OCI-LY7 (cell line): Measurements from ENCODE around the gene CCDC70. TPM values are rescaled to one million over a fixed set of nuclear protein-coding genes. Genes with fewer than 3 reads are reported as not detected.

Experiments
- BruUV-seq: library from RNA; stranded (reverse); fragments of 400-500 nt; replicated peaks from 2 replicates; lab custom pipeline; 2021; lab: Mats Ljungman, UMichigan
- CTCF ChIA-PET: fragments of 300-600 bp; sonication (Branson Sonifier 250); formaldehyde crosslinking; loops from one replicate; lab custom pipeline; 2022; ENCODE audit warnings: antibody characterized with exemption; ENCODE audit not compliant: unreplicated experiment; lab: Charles Lee
- POLR2A ChIA-PET: fragments of 300-600 bp; sonication (Branson Sonifier 250); formaldehyde crosslinking; loops from one replicate; lab custom pipeline; 2022; ENCODE audit warnings: antibody characterized with exemption; lab: Charles Lee
- DNase-seq: peaks from one replicate; pipeline ENCODE4 v3.0.0-alpha.2; 2015; ENCODE audit warnings: low spot score
- H2AFZ ChIP-seq: fragments of 200-600 bp; sonication (generic), shearing (Covaris generic); 2 replicates; pipeline ENCODE4 v1.6.1; 2014; ENCODE audit warnings: mild to moderate bottlenecking, antibody characterized with exemption, low read length, moderate library complexity
- H3K27ac ChIP-seq: fragments of 200-600 bp; sonication (generic); 2 replicates; pipeline ENCODE4 v1.5.1; 2014; ENCODE audit warnings: mixed run types, low read depth, mild to moderate bottlenecking, moderate library complexity, low read length, inconsistent platforms; ENCODE audit not compliant: poor library complexity, severe bottlenecking
- H3K36me3 ChIP-seq: fragments of 200-600 bp; sonication (generic); 2 replicates; pipeline ENCODE4 v1.6.1; 2014; ENCODE audit warnings: mild to moderate bottlenecking, antibody characterized with exemption, low read length, moderate library complexity, mixed read lengths; ENCODE audit not compliant: insufficient read depth
- H3K4me1 ChIP-seq: fragments of 200-600 bp; sonication (generic); 2 replicates; pipeline ENCODE4 v1.5.1; 2014; ENCODE audit warnings: mild to moderate bottlenecking, low read length; ENCODE audit not compliant: insufficient read depth, poor library complexity, severe bottlenecking
- H3K4me2 ChIP-seq: fragments of 200-600 bp; sonication (generic); 2 replicates; pipeline ENCODE4 v1.6.1; 2014; ENCODE audit warnings: mild to moderate bottlenecking, low read length
- H3K4me3 ChIP-seq: fragments of 200-600 bp; sonication (generic); 2 replicates; pipeline ENCODE4 v1.5.1; 2014; ENCODE audit warnings: mild to moderate bottlenecking, low read depth, low read length; ENCODE audit not compliant: poor library complexity, severe bottlenecking
- H3K79me2 ChIP-seq: fragments of 200-600 bp; sonication (generic); 2 replicates; pipeline ENCODE4 v1.6.1; 2016; ENCODE audit warnings: low read depth, mild to moderate bottlenecking, low read length, moderate library complexity, mixed read lengths; ENCODE audit not compliant: insufficient read depth
- H3K9me2 ChIP-seq: fragments of 200-600 bp; sonication (generic); 2 replicates; pipeline ENCODE4 v1.6.1; 2016; ENCODE audit warnings: mild to moderate bottlenecking, low read length, mixed read lengths; ENCODE audit not compliant: insufficient read depth
- H3K9me3 ChIP-seq: fragments of 200-600 bp; sonication (generic); 2 replicates; pipeline ENCODE4 v1.6.1; 2014; ENCODE audit warnings: mild to moderate bottlenecking, mixed run types, low read length, mixed read lengths
- H4K20me1 ChIP-seq: fragments of 200-600 bp; sonication (generic); 2 replicates; pipeline ENCODE4 v1.6.1; 2014; ENCODE audit warnings: mild to moderate bottlenecking, antibody characterized with exemption, low read length, moderate library complexity, mixed read lengths; ENCODE audit not compliant: insufficient read depth
- EZH2phosphoT487 ChIP-seq: fragments of 200-600 bp; sonication (generic); IDR thresholded peaks from 2 replicates; pipeline ENCODE4 v1.6.1; 2018; ENCODE audit warnings: low read depth, borderline replicate concordance, mild to moderate bottlenecking, mixed run types, antibody characterized with exemption, low read length, moderate library complexity, mixed read lengths
- intact Hi-C: fragments of 100-400 bp; cut with micrococcal nuclease; formaldehyde crosslinking; loops from one replicate; pipeline ENCODE4 v1.10.0; 2022; ENCODE audit not compliant: unreplicated experiment
- total RNA-seq, 2 experiments: library from RNA; depleted of rRNA in 1 of 2; stranded (reverse); fragments of >200 nt in 1 of 2; shearing (Covaris generic) in 1 of 2; gene quantifications; 2 replicates each; pipeline ENCODE4 v1.2.3, GENCODE V29; 2014 to 2022
- TF ChIP-seq, protein P1 (sequence below): fragments of 200-600 bp; sonication (generic); conservative IDR thresholded peaks from 2 replicates; pipeline ENCODE4 v1.5.1; 2014; ENCODE audit warnings: mild to moderate bottlenecking, antibody characterized with exemption, low read length, moderate library complexity, mixed read lengths

The CCDC70 gene
- total RNA-seq, 2 experiments from 2014 or later, result not detected

DNA sequence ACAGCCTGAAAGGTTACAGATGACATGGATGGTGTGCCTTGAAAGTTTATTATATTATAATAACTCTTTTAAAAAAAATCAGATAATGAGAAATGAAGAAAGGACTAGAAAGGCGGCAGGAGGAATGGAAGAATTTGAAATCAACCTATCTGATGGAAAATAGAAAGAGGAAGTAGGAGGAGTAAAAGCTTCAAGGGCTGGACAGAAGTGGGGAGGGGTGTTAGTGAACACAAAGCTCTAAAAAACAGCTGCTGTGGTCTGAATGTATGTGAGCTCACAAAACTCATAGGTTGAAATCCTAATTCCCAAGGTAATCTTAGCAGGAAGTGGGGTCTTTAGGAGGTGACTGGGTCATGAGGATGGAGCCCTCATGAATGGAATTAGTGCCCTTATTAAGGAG, 19.5 kb downstream of the CCDC70 start:
- H4K20me1 ChIP-seq, result no peaks in the 10 kb centered on the region
- H3K4me1 ChIP-seq, result no peaks in the 10 kb centered on the region
- H3K4me3 ChIP-seq, result no peak overlapping the region
- no peaks in the 10 kb centered on the region for H3K9me2 ChIP-seq
- intact Hi-C loops, result no loop called here
- POLR2A ChIA-PET, result no interaction called here
- no peak overlapping the region for H3K4me2 ChIP-seq
- no peak overlapping the region for H3K27ac ChIP-seq
- TF ChIP-seq EZH2phosphoT487, result no peak
- TF ChIP-seq, protein P1, sequence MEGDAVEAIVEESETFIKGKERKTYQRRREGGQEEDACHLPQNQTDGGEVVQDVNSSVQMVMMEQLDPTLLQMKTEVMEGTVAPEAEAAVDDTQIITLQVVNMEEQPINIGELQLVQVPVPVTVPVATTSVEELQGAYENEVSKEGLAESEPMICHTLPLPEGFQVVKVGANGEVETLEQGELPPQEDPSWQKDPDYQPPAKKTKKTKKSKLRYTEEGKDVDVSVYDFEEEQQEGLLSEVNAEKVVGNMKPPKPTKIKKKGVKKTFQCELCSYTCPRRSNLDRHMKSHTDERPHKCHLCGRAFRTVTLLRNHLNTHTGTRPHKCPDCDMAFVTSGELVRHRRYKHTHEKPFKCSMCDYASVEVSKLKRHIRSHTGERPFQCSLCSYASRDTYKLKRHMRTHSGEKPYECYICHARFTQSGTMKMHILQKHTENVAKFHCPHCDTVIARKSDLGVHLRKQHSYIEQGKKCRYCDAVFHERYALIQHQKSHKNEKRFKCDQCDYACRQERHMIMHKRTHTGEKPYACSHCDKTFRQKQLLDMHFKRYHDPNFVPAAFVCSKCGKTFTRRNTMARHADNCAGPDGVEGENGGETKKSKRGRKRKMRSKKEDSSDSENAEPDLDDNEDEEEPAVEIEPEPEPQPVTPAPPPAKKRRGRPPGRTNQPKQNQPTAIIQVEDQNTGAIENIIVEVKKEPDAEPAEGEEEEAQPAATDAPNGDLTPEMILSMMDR, result no peak
- H3K36me3 ChIP-seq, result no peaks in the 10 kb centered on the region
- DNase-seq, result no peak
- CTCF ChIA-PET, result no interaction called here
- no peaks in the 10 kb centered on the region for H3K79me2 ChIP-seq
- BruUV-seq, result no TSS peak
- no peak overlapping the region for H2AFZ ChIP-seq
- peaks cover 10% of the 10 kb centered on the region; the same call in 1 of the 2 replicates for H3K9me3 ChIP-seq

DNA sequence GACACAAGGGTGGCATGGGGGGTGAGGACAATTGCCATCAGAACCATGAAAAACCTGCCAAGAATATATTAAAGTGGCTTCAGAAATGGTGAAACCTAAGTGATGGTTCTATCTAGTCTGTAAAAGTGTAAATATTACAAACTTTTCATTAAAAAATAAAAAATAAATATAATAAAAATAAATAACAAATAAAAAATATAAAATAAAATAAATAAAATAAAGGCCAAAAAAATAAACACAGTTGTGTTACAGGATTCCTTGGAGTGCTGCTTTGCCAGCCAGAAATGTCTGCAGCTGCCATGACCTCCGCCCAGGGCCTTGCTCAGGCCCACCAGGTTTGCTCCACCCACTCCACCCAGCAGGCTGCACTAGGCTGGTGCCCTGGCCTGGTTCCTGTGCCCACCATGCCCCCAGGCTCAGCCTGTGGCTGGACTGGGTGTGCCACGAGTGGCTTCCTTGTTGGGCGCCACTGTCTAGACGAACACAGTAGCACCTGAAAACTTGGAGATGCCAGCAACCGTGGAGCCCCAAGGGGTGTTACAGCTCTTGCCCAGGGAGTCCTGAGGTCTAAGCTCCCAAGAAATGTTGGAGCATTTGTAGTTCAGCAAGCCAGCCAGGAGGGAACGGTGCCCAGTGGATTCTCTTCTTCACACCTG, 20.9 kb downstream of the CCDC70 start:
- TF ChIP-seq, protein P1, result no peak
- no peak for TF ChIP-seq EZH2phosphoT487
- Histone ChIP-seq H3K4me3 (no peak overlapping the region), H2AFZ (no peak overlapping the region), H3K4me1 (no peaks in the 10 kb centered on the region), H3K9me3 (peaks cover 10% of the 10 kb centered on the region; the same call in 1 of the 2 replicates), H4K20me1 (no peaks in the 10 kb centered on the region), H3K9me2 (no peaks in the 10 kb centered on the region), H3K27ac (no peak overlapping the region), H3K4me2 (no peak overlapping the region), H3K36me3 (no peaks in the 10 kb centered on the region), H3K79me2 (no peaks in the 10 kb centered on the region)
- intact Hi-C loops, result no loop called here
- ChIA-PET POLR2A (interaction anchor here (1.1 kb wide), 1 partner anchor 67 kb away, joined by 3 read pairs; no protein-coding TSS in a partner anchor), CTCF (no interaction called here)
- no peak for DNase-seq
- BruUV-seq, result no TSS peak

DNA sequence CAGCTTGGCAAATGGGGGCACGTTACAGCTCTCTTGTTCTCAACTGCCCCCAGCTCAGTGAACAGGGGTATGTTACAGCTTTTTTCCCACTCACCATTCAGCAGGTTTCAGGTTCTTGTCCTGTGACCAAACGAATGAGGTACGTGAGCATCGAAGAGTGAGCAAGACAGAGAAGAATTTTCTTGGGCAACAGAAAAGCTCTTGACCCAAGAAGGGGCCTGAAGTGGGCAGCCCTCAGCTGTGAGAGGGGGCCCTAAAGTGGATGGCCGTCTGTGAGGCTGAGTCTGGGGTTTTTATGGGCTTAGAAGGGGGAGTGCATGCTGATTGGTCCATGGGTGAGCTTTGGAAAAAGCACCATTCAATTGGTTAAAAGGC, 21.4 kb downstream of the CCDC70 start:
- intact Hi-C loops, result no loop called here
- Histone ChIP-seq H3K9me2 (no peaks in the 10 kb centered on the region), H3K79me2 (no peaks in the 10 kb centered on the region), H3K4me3 (no peak overlapping the region), H3K4me2 (no peak overlapping the region), H2AFZ (no peak overlapping the region), H3K9me3 (peaks cover 10% of the 10 kb centered on the region; the same call in 1 of the 2 replicates), H3K36me3 (no peaks in the 10 kb centered on the region), H3K27ac (no peak overlapping the region), H3K4me1 (no peaks in the 10 kb centered on the region), H4K20me1 (no peaks in the 10 kb centered on the region)
- BruUV-seq, result no TSS peak
- no peak for DNase-seq
- ChIA-PET POLR2A (interaction anchor here (0.7 to 1.5 kb wide), 3 partner anchors 10 to 863 kb away, joined by 3 read pairs; no protein-coding TSS in a partner anchor), CTCF (no interaction called here)
- TF ChIP-seq EZH2phosphoT487, result no peak
- TF ChIP-seq, protein P1, result no peak
